DMS79 (cell line): ENCODE data around the gene ME2.
"Not testable (repeated sequence)": the region's sequence is repeated elsewhere in the genome, so short reads cannot be mapped to it uniquely, and the experiment has no call there.

ENCODE experiments used
- DNase-seq: peaks from one replicate; lab custom pipeline; 2025; lab: John Stamatoyannopoulos, UW

The ME2 gene

GRCh38 chr18:50924372-50924771 is 45.5 kb downstream of the ME2 start:
- no peak for DNase-seq

GRCh38 chr18:50926521-50926920 is 47.6 kb downstream of the ME2 start:
- DNase-seq, result no peak

GRCh38 chr18:50928551-50928950 is 49.6 kb downstream of the ME2 start:
- no peak for DNase-seq

GRCh38 chr18:50933684-50934083 is 54.8 kb downstream of the ME2 start:
- DNase-seq, result no peak

DNA sequence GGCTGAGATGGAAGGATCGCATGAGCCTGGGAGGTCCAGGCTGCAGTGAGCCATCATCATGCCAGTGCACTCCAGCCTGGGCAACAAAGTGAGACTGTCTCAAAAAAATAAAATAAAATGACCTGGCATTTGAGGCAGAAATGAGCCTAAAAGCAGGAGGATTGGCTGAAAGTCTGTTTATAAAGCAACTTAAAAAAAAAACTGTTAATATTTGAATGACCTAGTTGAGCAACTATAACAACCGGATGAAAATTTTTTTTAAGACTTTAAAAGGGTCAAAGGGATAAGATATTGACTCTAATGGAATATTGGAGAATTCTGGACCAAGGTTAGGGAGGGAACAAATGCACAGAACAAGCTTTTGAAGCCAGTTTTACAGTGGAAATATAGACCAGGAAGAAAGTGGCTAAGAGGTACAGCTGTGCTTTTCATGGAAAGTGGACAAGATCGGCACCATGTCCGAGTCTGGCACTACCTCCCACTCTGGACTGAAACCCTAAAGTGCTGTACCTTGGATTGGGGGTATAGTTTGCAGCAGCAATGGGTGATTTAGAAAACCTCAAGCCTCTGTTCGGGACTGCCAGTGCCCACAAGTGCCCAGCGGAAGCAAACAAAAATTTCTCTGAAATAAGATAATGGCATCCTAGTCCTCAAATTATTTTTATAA is 55.8 kb downstream of the ME2 start:
- DNase-seq, result no peak

GRCh38 chr18:50935493-50936191 is 56.7 kb downstream of the ME2 start:
- no peak for DNase-seq

DNA sequence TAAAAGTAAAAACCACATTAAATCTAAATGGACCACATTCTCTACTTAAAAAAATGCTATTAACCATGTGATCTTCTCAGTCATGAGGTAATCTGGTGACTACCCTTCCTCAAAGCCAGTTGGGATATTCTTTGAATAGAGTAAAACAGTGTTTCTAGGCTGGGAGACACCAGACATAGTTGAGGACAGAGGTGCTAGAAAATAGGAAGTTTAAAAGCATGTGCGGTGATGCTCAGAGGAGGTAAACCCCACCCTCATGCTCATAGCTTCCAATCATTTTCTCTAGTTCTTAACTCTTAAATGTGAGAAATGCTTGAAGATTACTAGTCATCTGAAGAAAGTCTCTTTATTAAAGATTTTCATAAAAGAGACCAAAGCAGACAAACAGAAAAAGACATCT is 58.3 kb downstream of the ME2 start:
- no peak for DNase-seq

DNA sequence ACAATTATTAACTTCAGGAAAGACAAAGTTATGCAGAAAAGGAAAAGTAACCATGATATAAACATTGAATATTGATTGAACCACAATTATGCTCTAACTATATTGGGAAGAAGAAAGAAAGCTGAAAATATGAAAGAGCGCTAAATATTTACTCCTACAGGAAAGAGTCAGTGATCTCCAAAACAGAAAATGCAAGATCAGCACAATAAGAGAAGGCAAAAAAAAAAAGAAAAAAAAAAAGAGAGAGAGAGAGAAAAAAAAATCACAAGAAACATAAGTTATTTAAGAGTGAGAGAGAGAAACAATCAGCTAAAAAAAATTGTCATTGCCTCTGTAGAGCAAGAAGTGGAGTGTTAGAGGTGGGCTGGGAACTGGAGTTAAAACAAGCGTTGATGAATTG is 60.0 kb downstream of the ME2 start:
- no peak for DNase-seq

GRCh38 chr18:50944245-50944932 is 65.5 kb downstream of the ME2 start:
- DNase-seq, result no peak

- DNase-seq, result not testable (repeated sequence)
Observed at GRCh38 chr18:50945918-50946317, 67.0 kb downstream of the ME2 start.

DNA sequence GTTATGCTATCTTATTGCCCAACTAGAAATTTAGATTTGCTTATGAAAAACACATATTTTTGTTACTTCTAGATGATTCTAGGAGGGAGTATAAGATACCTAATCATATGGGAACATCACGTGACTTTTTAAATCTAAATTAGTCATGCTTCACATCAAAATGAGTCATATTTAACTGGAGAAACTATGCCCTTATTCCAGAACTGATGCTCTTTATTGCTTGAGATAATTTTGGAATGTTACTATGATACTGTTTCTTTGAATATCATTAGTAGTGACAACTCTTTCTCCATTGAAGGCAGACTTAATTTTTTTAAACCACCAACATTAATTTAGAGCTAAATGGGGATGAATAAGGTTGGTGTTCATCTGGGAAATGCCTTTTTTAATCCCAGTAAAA is 69.0 kb downstream of the ME2 start:
- no peak for DNase-seq

DNA sequence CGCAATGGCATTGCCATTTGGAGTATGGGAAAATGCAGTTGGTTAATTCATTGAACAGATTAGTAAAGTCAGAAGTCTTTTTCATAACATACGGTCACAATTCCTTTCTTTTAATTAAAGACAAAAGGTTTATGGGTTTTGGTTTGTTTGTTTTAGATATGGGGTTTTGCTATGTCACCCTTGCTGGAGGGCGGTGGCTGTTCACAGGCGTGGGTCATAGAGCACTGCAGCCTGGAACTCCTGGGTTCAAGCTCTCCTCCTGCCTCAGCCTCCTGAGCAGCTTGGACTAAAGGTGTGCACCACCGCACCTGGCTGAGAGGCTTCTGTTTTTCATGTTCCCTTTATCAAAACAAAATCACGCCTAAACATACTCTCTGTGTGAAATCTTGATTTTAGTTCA is 70.3 kb downstream of the ME2 start:
- DNase-seq, result no peak

- no peak for DNase-seq
Observed at GRCh38 chr18:50950626-50951025, 71.7 kb downstream of the ME2 start.

DNA sequence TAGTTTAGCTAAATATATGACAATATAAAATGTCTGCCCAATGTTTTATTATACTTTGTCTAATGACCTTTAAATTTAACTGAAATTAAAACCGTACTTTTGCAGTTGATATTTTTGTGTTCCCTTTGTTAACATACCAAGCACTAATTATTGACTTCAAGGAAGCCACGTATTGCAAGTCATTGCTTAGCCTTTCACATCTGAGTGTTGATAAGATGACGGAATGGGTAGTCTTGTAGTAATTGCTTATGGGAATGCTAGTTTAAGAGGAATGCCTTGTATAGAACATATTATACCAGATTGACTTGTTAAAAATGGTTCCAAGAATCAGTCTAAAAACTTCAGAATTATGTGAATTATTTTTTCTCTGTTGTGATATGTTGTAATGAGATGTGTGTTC is 74.9 kb downstream of the ME2 start:
- DNase-seq, result no peak

DNA sequence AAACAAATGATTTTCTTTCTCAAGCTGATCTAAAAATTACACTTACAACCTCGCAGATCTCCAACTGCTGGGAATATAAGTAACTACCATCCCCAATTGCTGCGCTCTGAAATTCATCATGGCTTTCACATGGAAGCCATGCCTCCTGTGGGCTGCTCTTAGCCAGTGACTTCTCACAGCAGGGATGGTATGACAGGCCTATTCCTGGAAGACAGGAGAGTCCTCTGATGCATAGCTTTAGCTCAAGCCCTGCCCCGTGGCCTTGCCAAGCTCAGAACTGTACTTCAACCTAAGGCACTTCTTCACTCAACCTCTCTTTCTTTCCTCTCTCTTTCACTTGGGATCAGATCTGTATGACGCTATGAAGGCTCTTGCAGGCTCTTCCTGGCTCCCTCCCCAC is 76.3 kb downstream of the ME2 start:
- no peak for DNase-seq

GRCh38 chr18:50956116-50956515 is 77.2 kb downstream of the ME2 start:
- DNase-seq, result no peak

DNA sequence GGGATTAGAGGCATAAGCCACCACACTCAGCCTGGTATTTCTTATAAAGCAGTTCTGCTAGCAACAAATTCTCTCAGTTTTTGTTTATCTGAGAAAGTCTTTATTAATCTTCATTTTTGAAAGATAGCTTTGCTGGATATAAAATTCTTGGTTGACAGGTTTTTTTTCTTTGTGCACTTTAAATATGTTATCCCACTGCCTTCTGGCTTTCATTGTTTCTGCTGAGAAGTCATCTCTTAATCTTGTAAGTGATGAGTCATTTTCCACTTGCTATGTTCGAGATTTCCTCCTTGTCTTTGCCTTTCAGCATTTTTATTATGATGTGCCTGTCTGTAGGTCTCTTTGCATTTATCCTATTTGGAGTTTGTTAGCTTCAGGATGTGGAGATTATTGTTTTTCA is 83.1 kb downstream of the ME2 start:
- DNase-seq, result no peak

DNA sequence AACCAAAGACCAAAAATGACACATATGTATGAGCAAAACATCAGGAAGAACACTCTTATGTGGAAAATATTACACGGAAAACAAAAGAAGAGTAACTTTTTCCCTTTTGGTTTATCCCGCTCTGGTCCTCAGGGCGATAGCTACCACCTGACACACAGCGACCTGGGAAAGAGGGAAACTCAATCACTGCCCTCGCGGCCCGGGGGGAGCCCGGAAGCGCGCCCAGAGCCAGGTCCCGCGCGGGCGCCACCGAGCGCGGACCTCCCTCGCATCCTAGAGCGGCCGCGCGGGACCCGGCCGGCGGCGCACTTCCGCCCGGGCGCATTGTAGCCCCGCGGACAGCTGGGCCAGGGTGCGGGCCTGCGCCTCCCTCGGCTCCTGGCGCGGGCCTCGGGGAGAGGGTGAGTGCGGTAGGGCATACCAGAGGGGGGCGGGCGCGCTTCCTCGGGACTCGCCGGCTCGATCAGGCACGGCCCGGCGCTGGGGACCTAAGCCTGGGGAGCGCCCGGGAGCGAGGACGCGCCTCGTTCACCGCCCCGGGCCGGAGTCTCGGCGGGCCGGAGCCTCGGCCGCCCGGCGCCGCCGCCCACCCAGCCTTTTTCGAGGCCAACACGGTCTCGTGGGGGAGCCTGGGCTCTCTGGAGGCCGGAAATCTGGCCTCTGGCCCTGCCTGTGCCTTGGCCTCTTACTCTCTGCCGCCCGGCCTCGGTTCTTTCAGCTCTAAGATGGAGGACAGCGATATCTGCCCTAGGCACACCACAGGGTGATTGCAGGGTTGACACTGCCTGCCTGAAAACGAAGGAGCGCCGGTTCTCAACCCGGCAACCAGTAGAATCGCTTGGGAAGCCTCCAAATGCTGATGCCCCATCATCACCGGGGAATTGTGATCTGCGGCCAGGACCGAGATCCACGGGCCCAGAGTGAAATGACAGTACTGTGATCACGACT is 89.1 kb downstream of the ME2 start, which contains the start of gene ELAC1:
Gene ELAC1, plus strand, starts transcription at position 327 of the 948 bp plus-strand sequence. CDS start 6,365 bp downstream, outside the sequence.
- DNase-seq, result peak; percentile 48

- DNase-seq, result no peak
Observed at GRCh38 chr18:50969448-50969847, 90.5 kb downstream of the ME2 start.

DNA sequence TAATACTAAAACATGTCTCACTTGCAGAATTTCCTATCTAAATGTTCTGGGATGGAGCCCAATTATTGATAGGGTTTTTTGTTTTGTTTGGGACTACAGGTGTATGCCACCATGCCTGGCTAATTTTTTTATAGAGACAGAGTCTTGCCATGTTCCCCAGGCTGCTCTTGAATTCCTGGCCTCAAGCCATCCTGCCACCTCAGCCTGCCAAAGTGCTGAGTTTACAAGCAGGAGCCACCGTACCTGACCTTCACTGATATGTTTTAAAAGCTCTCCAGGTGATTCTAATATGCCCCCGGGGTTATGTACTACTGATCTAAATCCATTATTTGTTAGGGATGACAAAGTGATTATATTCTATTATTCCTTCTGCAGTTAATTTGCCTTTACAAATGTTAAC is 91.1 kb downstream of the ME2 start:
- peak; percentile 80 for DNase-seq

DNA sequence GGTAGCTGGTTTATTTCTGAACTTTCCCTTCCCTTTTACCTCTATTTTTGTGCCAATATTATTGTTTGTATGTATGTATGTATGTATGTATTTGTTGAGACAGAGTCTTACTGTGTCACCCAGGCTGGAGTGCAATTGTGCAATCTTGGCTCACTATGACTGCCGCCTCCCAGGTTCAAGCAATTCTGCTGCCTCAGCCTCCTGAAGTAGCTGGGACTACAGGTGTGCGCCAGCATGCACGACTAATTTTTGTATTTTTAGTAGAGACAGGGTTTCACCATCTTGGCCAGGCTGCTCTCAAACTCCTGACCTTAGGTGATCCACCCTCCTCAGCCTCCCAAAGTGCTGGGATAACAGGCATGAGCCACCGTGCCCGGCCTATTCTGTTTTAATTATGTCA is 93.5 kb downstream of the ME2 start:
- DNase-seq, result not testable (repeated sequence)
